Measurements from ENCODE around the gene ACBD7. TPM values are rescaled to one million over a fixed set of nuclear protein-coding genes. Genes with fewer than 3 reads are reported as not detected.

ACBD7 gene
- total and polyA plus RNA-seq, 2 of the 8 experiments (the other 6 are each of a cell fraction or from before 2014, with no cell fraction given) = 9.0 to 17.8 TPM

DNA sequence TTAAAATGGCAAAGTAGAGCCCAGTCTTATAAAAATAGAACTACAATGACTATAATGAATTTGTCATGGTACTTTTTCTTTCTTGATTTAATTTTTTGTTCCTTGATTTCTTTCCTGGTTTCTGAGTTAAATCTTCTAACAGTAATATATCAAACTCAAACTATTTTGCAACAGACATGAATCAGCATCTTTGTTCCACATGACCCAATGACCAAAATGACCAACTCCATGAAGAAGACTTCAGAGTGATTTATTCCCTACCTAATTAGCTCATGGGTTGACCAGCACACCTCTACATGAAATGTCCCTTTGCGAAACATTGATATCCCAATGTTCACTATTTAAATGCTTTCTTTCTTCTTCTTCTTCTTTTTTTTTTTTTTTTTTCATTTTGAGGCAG lies 49.1 kb upstream of the ACBD7 start:
- Histone ChIP-seq H3K23me2 (ENCODE audit: low read depth, low read length) (no peaks in the 10 kb centered on the region), H2AFZ (ENCODE audit: low read length) (no peak overlapping the region), H3K27ac (ENCODE audit: low read depth, low read length) (no peak overlapping the region), H3K56ac (replicated peaks; ENCODE audit: insufficient read length, low read depth, low read length) (no peak overlapping the region), H2AK5ac (ENCODE audit: low read depth, low read length) (no peak overlapping the region), H3K36me3 (ENCODE audit: control insufficient read depth in 2 of 4, insufficient read depth in 4 of 4, low read length in 3 of 4) (peaks cover 0 to 11% (median 7%) of the 10 kb centered on the region in 4 experiments; a peak in 6 of 8 replicates), H2BK15ac (ENCODE audit: low read length) (no peak overlapping the region), H3K79me1 (ENCODE audit: low read depth, low read length) (no peaks in the 10 kb centered on the region), H3K79me2 (ENCODE audit: control insufficient read depth in 1 of 2, insufficient read depth in 2 of 2, low read length in 2 of 2) (no peaks in the 10 kb centered on the region), H2BK5ac (ENCODE audit: low read depth, low read length) (no peak overlapping the region), H3K27me3 (replicated peaks in 1 of 4; ENCODE audit: control insufficient read depth in 3 of 4, extremely low read depth in 1 of 4, insufficient read depth in 3 of 4, low read length in 3 of 4) (no peaks in the 10 kb centered on the region), H4K5ac (ENCODE audit: insufficient read length, low read depth, low read length) (no peak overlapping the region), H2BK120ac (replicated peaks; ENCODE audit: low read depth, low read length) (no peak overlapping the region), H3K14ac (ENCODE audit: insufficient read length) (no peak overlapping the region), H3K23ac (ENCODE audit: insufficient read length) (no peak overlapping the region), H3K9ac (replicated peaks in 1 of 4; ENCODE audit: extremely low read depth in 1 of 4, low read depth in 3 of 4, low read length in 3 of 4) (no peak overlapping the region), H3K4me1 (replicated peaks in 1 of 4; ENCODE audit: control insufficient read depth in 3 of 4, insufficient read depth in 4 of 4, low read length in 3 of 4) (no peaks in the 10 kb centered on the region), H3K4me3 (ENCODE audit: extremely low read depth in 1 of 4, insufficient read depth in 2 of 4, low read depth in 3 of 4, low read length in 4 of 4) (no peak overlapping the region), H3K4me2 (ENCODE audit: insufficient read depth in 1 of 2, low read depth in 2 of 2, low read length in 2 of 2) (no peak overlapping the region), H3K4ac (replicated peaks; ENCODE audit: insufficient read length, low read depth, low read length) (no peak overlapping the region), H4K8ac (ENCODE audit: extremely low read depth, insufficient read depth, low read length) (no peak overlapping the region), H2BK20ac (ENCODE audit: low read length) (no peak overlapping the region), H3K18ac (ENCODE audit: extremely low read depth, low read length) (no peak overlapping the region), H4K91ac (replicated peaks; ENCODE audit: insufficient read length, low read length) (no peak overlapping the region), H2BK12ac (ENCODE audit: low read depth, low read length) (no peak overlapping the region), H4K20me1 (replicated peaks in 1 of 2; ENCODE audit: control insufficient read depth in 1 of 2, insufficient read depth in 2 of 2, low read length in 2 of 2) (peaks cover 0 to under 1% of the 10 kb centered on the region in 2 experiments), H3K9me3 (ENCODE audit: insufficient read depth in 2 of 2, low read depth in 1 of 2, low read length in 1 of 2) (no peaks in the 10 kb centered on the region)
- DNase-seq (ENCODE audit: low read depth in 1 of 2, low spot score in 2 of 2) (no peak), FAIRE-seq (no peak)
- 100% methylated on average over 1 of the region's 1 CpG; no CpG with 5 or more reads in 1 of the 2 experiments for WGBS, 2 experiments (ENCODE audit: extremely low coverage in 1 of 2, insufficient coverage in 1 of 2, insufficient read length in 1 of 2, insufficient replicate concordance in 2 of 2, low coverage in 1 of 2, low lambda C conversion rate in 2 of 2, missing lambda C conversion rate in 1 of 2)
- TF ChIP-seq SUZ12 (IDR thresholded peaks at IDR 0.05; ENCODE audit: low read length) (no peak), SP4 (IDR thresholded peaks at IDR 0.05; ENCODE audit: low read length) (no peak), TAF1 (IDR thresholded peaks at IDR 0.05; ENCODE audit: low read depth, low read length) (no peak), SP2 (IDR thresholded peaks at IDR 0.05; ENCODE audit: low read length) (no peak), SP1 (IDR thresholded peaks at IDR 0.05; ENCODE audit: low read depth, low read length) (no peak), EGR1 (IDR thresholded peaks at IDR 0.05; ENCODE audit: borderline replicate concordance, low read depth, low read length) (no peak), CBX8 (IDR thresholded peaks at IDR 0.05; ENCODE audit: borderline replicate concordance, low read depth, low read length) (no peak)
- ChIA-PET POLR2A (ENCODE audit: partially characterized antibody) (no interaction called here), CTCF (ENCODE audit: partially characterized antibody) (no interaction called here)

All from H1 (cell line).